Measurements from ENCODE around the gene CCL17.

DNA sequence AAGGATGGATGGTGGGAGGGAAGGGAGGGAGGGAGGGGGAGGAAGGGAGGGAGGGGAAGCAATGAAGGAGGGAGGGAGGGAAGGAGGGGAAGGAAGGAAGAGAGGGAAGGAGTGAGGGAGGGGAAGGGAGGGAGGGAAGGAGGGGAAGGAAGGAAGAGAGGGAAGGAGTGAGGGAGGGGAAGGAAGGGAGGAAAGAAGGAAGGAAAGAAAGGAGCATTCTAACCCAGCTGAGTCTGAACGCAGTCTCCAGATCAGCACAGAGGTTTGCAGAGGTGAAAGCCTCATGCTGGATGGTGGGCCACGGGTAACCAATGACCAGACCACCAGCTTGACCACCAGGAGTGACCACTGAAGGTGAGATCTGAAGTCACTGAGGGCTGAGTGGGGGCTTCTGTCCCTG is 18.6 kb downstream of the CCL17 start:
- TF ChIP-seq, protein P1, sequence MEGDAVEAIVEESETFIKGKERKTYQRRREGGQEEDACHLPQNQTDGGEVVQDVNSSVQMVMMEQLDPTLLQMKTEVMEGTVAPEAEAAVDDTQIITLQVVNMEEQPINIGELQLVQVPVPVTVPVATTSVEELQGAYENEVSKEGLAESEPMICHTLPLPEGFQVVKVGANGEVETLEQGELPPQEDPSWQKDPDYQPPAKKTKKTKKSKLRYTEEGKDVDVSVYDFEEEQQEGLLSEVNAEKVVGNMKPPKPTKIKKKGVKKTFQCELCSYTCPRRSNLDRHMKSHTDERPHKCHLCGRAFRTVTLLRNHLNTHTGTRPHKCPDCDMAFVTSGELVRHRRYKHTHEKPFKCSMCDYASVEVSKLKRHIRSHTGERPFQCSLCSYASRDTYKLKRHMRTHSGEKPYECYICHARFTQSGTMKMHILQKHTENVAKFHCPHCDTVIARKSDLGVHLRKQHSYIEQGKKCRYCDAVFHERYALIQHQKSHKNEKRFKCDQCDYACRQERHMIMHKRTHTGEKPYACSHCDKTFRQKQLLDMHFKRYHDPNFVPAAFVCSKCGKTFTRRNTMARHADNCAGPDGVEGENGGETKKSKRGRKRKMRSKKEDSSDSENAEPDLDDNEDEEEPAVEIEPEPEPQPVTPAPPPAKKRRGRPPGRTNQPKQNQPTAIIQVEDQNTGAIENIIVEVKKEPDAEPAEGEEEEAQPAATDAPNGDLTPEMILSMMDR (IDR thresholded peaks at IDR 0.05): no peak
- no peak for TF ChIP-seq POLR2A (IDR thresholded peaks at IDR 0.05)
